Breast epithelium (tissue), 4 donors: ENCODE data around the gene BMP7. TPM values are rescaled to one million over a fixed set of nuclear protein-coding genes. Genes with fewer than 3 reads are reported as not detected.
A peak's percentile ranks its signal among the peaks of the same experiment; 100 is the strongest.

Experiments used
- DNase-seq, 2 donors: peaks; one replicate each; pipeline ENCODE4 v3.0.0-alpha.2; 2019; ENCODE audit warnings: low spot score in 2 of 2
- H3K27ac ChIP-seq, 2 donors: fragments of 200-600 bp; sonication (generic) in 1 of 2; one replicate each; pipeline ENCODE4 v1.5.1; 2016 to 2019; ENCODE audit warnings: mild to moderate bottlenecking in 1 of 2
- H3K27me3 ChIP-seq, 2 donors: fragments of 200-600 bp; sonication (generic) in 1 of 2; one replicate each; pipeline versions ENCODE4 v1.5.1 to v1.6.0; 2017 to 2019; ENCODE audit warnings: control low read depth in 1 of 2, mild to moderate bottlenecking in 1 of 2
- H3K36me3 ChIP-seq: fragments of 200-600 bp; one replicate; pipeline ENCODE4 v1.5.1; 2019
- H3K4me1 ChIP-seq, 2 donors: fragments of 200-600 bp; sonication (generic); one replicate each; pipeline ENCODE4 v1.5.1; 2016 to 2019; ENCODE audit warnings: control low read depth in 1 of 2
- H3K4me3 ChIP-seq, 3 donors: fragments of 200-600 bp; sonication (generic); 1 replicate in 2 of 3; 2 replicates in 1 of 3; pipeline ENCODE4 v1.5.1; 2016 to 2019; ENCODE audit warnings: mild to moderate bottlenecking in 3 of 3, moderate library complexity in 2 of 3
- H3K9me3 ChIP-seq, 2 donors: fragments of 200-600 bp; sonication (generic) in 1 of 2; one replicate each; pipeline ENCODE4 v1.5.1; 2016 to 2019; ENCODE audit warnings: control low read depth in 1 of 2
- CTCF ChIP-seq, 3 donors: fragments of 450-650 bp; IDR thresholded peaks; one replicate each; pipeline ENCODE4 v1.5.1; 2016 to 2017; ENCODE audit warnings: antibody characterized with exemption in 3 of 3, mild to moderate bottlenecking in 3 of 3, moderate library complexity in 3 of 3
- POLR2A ChIP-seq: fragments of 450-650 bp; IDR thresholded peaks from one replicate; pipeline ENCODE4 v1.6.1; 2016; ENCODE audit warnings: antibody characterized with exemption, mild to moderate bottlenecking, moderate library complexity
- POLR2AphosphoS5 ChIP-seq, 3 donors: sonication (generic); formaldehyde crosslinking; IDR thresholded peaks; one replicate each; pipeline ENCODE4 v1.6.1; 2017; ENCODE audit warnings: antibody characterized with exemption in 3 of 3
- intact Hi-C: fragments of 100-400 bp; cut with DNase I; formaldehyde crosslinking; loops from one replicate; pipeline ENCODE4 v1.15.1; 2023; ENCODE audit warnings: low total_unique reads
- total RNA-seq, 3 donors: library from RNA; depleted of rRNA; stranded (reverse); fragments of >200 nt; gene quantifications; one replicate each; pipeline ENCODE4 v1.1.0, GENCODE V29; 2016

BMP7 gene
- total RNA-seq: 1 to 10 TPM; 1.6 to 3.8 (median 1.8) TPM

- DNase-seq: no peak
- Histone ChIP-seq H3K27me3 (peaks cover 0 to 67% of the 10 kb centered on the region in 2 donors), H3K36me3 (no peaks in the 10 kb centered on the region), H3K9me3 (no peaks in the 10 kb centered on the region), H3K27ac (peak within 1 kb of the TSS in 1 of 2 donors; percentile 0), H3K4me1 (no peaks in the 10 kb centered on the region), H3K4me3 (peak within 1 kb of the TSS; percentile 43 to 74 (median 56))
- intact Hi-C loops: no loop called here
- TF ChIP-seq POLR2AphosphoS5 (IDR thresholded peaks at IDR 0.05): no peak
- no peak for TF ChIP-seq POLR2A
- no peak for TF ChIP-seq CTCF (IDR thresholded peaks at IDR 0.05)
These were observed at the start of gene BMP7 for GRCh38 chr20:57266291-57267157. TSS of gene BMP7 (minus strand) at chr20:57266641. CDS start at chr20:57266122, 519 bp downstream.

GRCh38 chr20:57315976-57316480 is 49.6 kb upstream of the BMP7 start:
- Histone ChIP-seq H3K36me3 (no peaks in the 10 kb centered on the region), H3K4me1 (no peaks in the 10 kb centered on the region), H3K9me3 (no peaks in the 10 kb centered on the region), H3K4me3 (no peak overlapping the region), H3K27ac (no peak overlapping the region), H3K27me3 (no peaks in the 10 kb centered on the region)
- DNase-seq: no peak
- intact Hi-C loops: no loop called here
- TF ChIP-seq POLR2A: no peak
- TF ChIP-seq POLR2AphosphoS5 (IDR thresholded peaks at IDR 0.05): no peak
- TF ChIP-seq CTCF (IDR thresholded peaks at IDR 0.05): no peak

- H3K9me3 ChIP-seq: no peaks in the 10 kb centered on the region
- no peaks in the 10 kb centered on the region for H3K36me3 ChIP-seq
- intact Hi-C loops: no loop called here
- no peak for DNase-seq
- TF ChIP-seq CTCF (IDR thresholded peaks at IDR 0.05): no peak
- no peak for TF ChIP-seq POLR2AphosphoS5 (IDR thresholded peaks at IDR 0.05)
- TF ChIP-seq POLR2A: no peak
- H3K27me3 ChIP-seq: no peaks in the 10 kb centered on the region
- no peak overlapping the region for H3K4me3 ChIP-seq
- no peak overlapping the region for H3K27ac ChIP-seq
- no peaks in the 10 kb centered on the region for H3K4me1 ChIP-seq
These were observed 48.9 kb upstream of the BMP7 start for GRCh38 chr20:57315083-57315975.

- H3K4me3 ChIP-seq: no peak overlapping the region
- H3K9me3 ChIP-seq: no peaks in the 10 kb centered on the region
- intact Hi-C loops: no loop called here
- TF ChIP-seq POLR2A (no peak), CTCF (IDR thresholded peaks at IDR 0.05) (no peak)
- no peak for DNase-seq
- H3K36me3 ChIP-seq: no peaks in the 10 kb centered on the region
- no peak overlapping the region for H3K27ac ChIP-seq
- no peaks in the 10 kb centered on the region for H3K4me1 ChIP-seq
- H3K27me3 ChIP-seq: no peaks in the 10 kb centered on the region
These were observed 47.5 kb upstream of the BMP7 start for GRCh38 chr20:57313951-57314350.
